GM18909 (cell line): ENCODE results near the gene PGC.

ENCODE experiments used
- ATAC-seq: cut with Tn5 transposase; IDR thresholded peaks from one replicate; pipeline ENCODE4 v1.9.1; 2021; ENCODE audit warnings: mild to moderate bottlenecking; ENCODE audit not compliant: unreplicated experiment, poor library complexity

PGC gene

DNA sequence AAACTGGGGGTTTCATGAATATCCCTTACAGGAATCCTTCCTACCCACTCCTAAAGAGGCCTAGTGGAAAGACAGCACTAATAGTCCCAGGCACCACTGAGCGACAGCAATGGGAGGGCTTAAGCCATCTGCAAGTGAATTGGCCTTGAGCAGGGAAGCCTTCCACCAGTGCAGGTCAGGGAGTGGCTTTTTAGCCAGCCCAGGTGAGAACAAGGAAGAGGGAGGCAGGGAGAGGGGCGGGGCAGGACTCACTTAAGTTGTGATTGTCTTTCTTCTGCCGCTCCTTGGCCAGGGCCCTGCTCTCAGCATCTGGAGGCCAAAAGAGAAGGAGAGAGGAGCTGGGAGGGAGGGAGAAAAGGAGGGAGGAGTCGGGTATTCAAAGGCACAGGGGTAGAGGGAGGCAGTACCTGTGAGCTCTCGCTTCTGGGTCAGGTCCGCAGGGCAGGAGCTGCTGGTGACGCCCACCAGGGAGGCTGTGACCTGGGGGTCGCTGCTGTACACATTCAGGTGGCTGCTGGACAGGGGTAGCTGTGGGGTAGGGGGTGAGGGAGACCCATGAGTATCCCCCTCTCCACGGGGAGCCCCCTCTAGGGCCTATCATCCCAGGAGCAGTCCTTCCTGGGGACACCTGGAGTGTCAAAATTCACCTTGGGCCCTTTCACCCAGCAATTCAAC, 59.6 kb downstream of the PGC start:
- ATAC-seq, result no peak
